ENCODE results near the gene ABCC4.

The ABCC4 gene

GRCh38 chr13:95099541-95099940 is 201.7 kb downstream of the ABCC4 start:
- no peak for DNase-seq

- no peak for DNase-seq
These were observed 202.3 kb downstream of the ABCC4 start for GRCh38 chr13:95098916-95099315.

GRCh38 chr13:95091755-95092154 is 209.5 kb downstream of the ABCC4 start:
- no peak for DNase-seq

- no peak for DNase-seq
These were observed 213.4 kb downstream of the ABCC4 start for GRCh38 chr13:95087746-95088305.

- DNase-seq = no peak
These were observed 214.5 kb downstream of the ABCC4 start for GRCh38 chr13:95086761-95087160.

GRCh38 chr13:95083758-95084157 is 217.5 kb downstream of the ABCC4 start:
- no peak for DNase-seq

- DNase-seq = no peak
These were observed 218.2 kb downstream of the ABCC4 start for GRCh38 chr13:95083066-95083465.

- no peak for DNase-seq
These were observed 225.7 kb downstream of the ABCC4 start for GRCh38 chr13:95075506-95075905.

GRCh38 chr13:95074820-95075219 is 226.4 kb downstream of the ABCC4 start:
- no peak for DNase-seq

GRCh38 chr13:95073747-95074311 is 227.4 kb downstream of the ABCC4 start:
- DNase-seq = no peak

- no peak for DNase-seq
These were observed 233.9 kb downstream of the ABCC4 start for GRCh38 chr13:95067303-95067702.

GRCh38 chr13:95060014-95060519 is 241.2 kb downstream of the ABCC4 start:
- DNase-seq = no peak

- DNase-seq = no peak
These were observed 241.9 kb downstream of the ABCC4 start for GRCh38 chr13:95059306-95059705.

- DNase-seq = no peak
These were observed 242.6 kb downstream of the ABCC4 start for GRCh38 chr13:95058680-95059079.

GRCh38 chr13:95056266-95056665 is 245.0 kb downstream of the ABCC4 start:
- DNase-seq = no peak

- DNase-seq = peak; percentile 39
These were observed 250.2 kb downstream of the ABCC4 start for GRCh38 chr13:95050800-95051615.

GRCh38 chr13:95049772-95050171 is 251.5 kb downstream of the ABCC4 start:
- no peak for DNase-seq

GRCh38 chr13:95044452-95045205 is 256.6 kb downstream of the ABCC4 start:
- no peak for DNase-seq

GRCh38 chr13:95039415-95039814 is 261.8 kb downstream of the ABCC4 start:
- DNase-seq = no peak

- DNase-seq = no peak
These were observed 262.3 kb downstream of the ABCC4 start for GRCh38 chr13:95038949-95039348.

GRCh38 chr13:95035311-95036109 is 265.7 kb downstream of the ABCC4 start:
- no peak for DNase-seq

- DNase-seq = no peak
These were observed 267.4 kb downstream of the ABCC4 start for GRCh38 chr13:95033890-95034289.

GRCh38 chr13:95032121-95032520 is 269.1 kb downstream of the ABCC4 start:
- no peak for DNase-seq
